ENCODE data around the gene ARID4A. TPM values are rescaled to one million over a fixed set of nuclear protein-coding genes. Genes with fewer than 3 reads are reported as not detected.

ARID4A gene
- total RNA-seq: 1 to 10 TPM; 7.0 to 9.6 TPM

GRCh38 chr14:58298477-58299400, at the start of gene ARID4A:
Gene ARID4A (plus strand): TSS chr14:58298555. CDS start chr14:58299855, 1,300 bp downstream.

GRCh38 chr14:58395812-58396788, 97.7 kb downstream of the ARID4A start, which contains the start of gene TOMM20L:
Gene TOMM20L (plus strand): TSS chr14:58395930. CDS start chr14:58395958, 28 bp downstream.

Small RNAs within 50 kb of the gene (small RNA-seq; reads per million reads assigned to genes)
- gene RNU6-341P: 0 reads per million in 2 donors

Other genes starting within 250 kb of the ARID4A start
- gene ARMH4, start 146.3 kb upstream of the ARID4A start, total RNA-seq: 1 to 10 TPM in 1 of 2 donors, not detected in 1; 1.3 TPM
- gene ACTR10, start 98.4 kb upstream of the ARID4A start, total RNA-seq: 10 to 100 TPM; 46.6 to 51.6 TPM
- gene PSMA3, start 53.7 kb upstream of the ARID4A start, total RNA-seq: 100 to 1,000 TPM; 119 to 226 TPM
- not detected for gene TOMM20L, start 97.4 kb downstream of the ARID4A start, total RNA-seq
- gene TIMM9, start 129.0 kb downstream of the ARID4A start, total RNA-seq: 10 to 100 TPM; 19.6 to 30.6 TPM
- 10 to 100 TPM; 32.3 to 34.1 TPM for gene KIAA0586, start 129.2 kb downstream of the ARID4A start, total RNA-seq